Endothelial cell of umbilical vein (primary cell): ENCODE data around the gene VEPH1. TPM values are rescaled to one million over a fixed set of nuclear protein-coding genes. Genes with fewer than 3 reads are reported as not detected.

ENCODE experiments used
- BruUV-seq: library from RNA; stranded (reverse); fragments of 400-500 nt; replicated peaks from 2 replicates; lab custom pipeline; 2021; lab: Mats Ljungman, UMichigan
- CTCF ChIA-PET: fragments of 300-600, 350-600 bp; sonication (Branson Sonifier 250); formaldehyde crosslinking; loops from one replicate; lab custom pipeline; 2021; ENCODE audit warnings: antibody characterized with exemption, inconsistent platforms; lab: Charles Lee
- POLR2A ChIA-PET: fragments of 300-600, 350-600 bp; sonication (Branson Sonifier 250); formaldehyde crosslinking; loops from one replicate; lab custom pipeline; 2021; ENCODE audit warnings: antibody characterized with exemption, inconsistent platforms; lab: Charles Lee
- DNase-seq: peaks from one replicate; pipeline ENCODE4 v3.0.0-alpha.2; 2011; ENCODE audit warnings: low read depth, low spot score
- FAIRE-seq: peaks from 2 replicates; lab custom pipeline; 2011; peaks lifted over from hg19 to GRCh38; lab: Jason Lieb, UNC
- H2AFZ ChIP-seq: 2 replicates; pipeline ENCODE4 v1.6.0; 2012; ENCODE audit warnings: low read depth, low read length, control low read depth, inconsistent platforms
- H3K27ac ChIP-seq: 2 replicates; pipeline ENCODE4 v1.5.1; 2011; ENCODE audit warnings: low read depth, mild to moderate bottlenecking, control low read depth, low read length, moderate library complexity; ENCODE audit not compliant: insufficient read depth
- H3K27me3 ChIP-seq, 2 experiments: 2 replicates each; pipeline versions ENCODE4 v1.6.0 to v1.6.1; 2011; ENCODE audit warnings: low read length in 2 of 2, mixed read lengths in 1 of 2; ENCODE audit not compliant: control insufficient read depth in 2 of 2, insufficient read depth in 2 of 2
- H3K36me3 ChIP-seq, 2 experiments: 2 replicates in 1 of 2; 3 replicates in 1 of 2; pipeline ENCODE4 v1.5.1; 2011; ENCODE audit warnings: low read length in 2 of 2, mild to moderate bottlenecking in 1 of 2, moderate library complexity in 1 of 2; ENCODE audit not compliant: control insufficient read depth in 2 of 2, insufficient read depth in 2 of 2; ENCODE audit errors: extremely low read depth in 1 of 2
- H3K4me1 ChIP-seq: 3 replicates; pipeline ENCODE4 v1.5.1; 2011; ENCODE audit warnings: mild to moderate bottlenecking, low read length; ENCODE audit not compliant: control insufficient read depth, insufficient read depth; ENCODE audit errors: extremely low read depth
- H3K4me2 ChIP-seq: 2 replicates; pipeline ENCODE4 v1.6.1; 2011; ENCODE audit warnings: low read length, control low read depth, mixed read lengths; ENCODE audit not compliant: insufficient read depth
- H3K4me3 ChIP-seq, 3 experiments: fragments of 200-600 bp in 1 of 3; sonication (generic), shearing (Covaris generic) in 1 of 3; replicated peaks in 1 of 3; 2 replicates each; pipeline ENCODE4 v1.5.1; 2011 to 2016; ENCODE audit warnings: control low read depth in 3 of 3, low read length in 3 of 3, mild to moderate bottlenecking in 2 of 3, inconsistent platforms in 1 of 3, low read depth in 1 of 3, moderate library complexity in 1 of 3; ENCODE audit not compliant: insufficient read depth in 1 of 3
- H3K79me2 ChIP-seq: 2 replicates; pipeline ENCODE4 v1.6.0; 2012; ENCODE audit warnings: low read length, inconsistent platforms; ENCODE audit not compliant: control insufficient read depth, insufficient read depth
- H3K9ac ChIP-seq: replicated peaks from 2 replicates; pipeline ENCODE3; 2011; ENCODE audit warnings: low read length, control low read depth; ENCODE audit not compliant: insufficient read depth; ENCODE audit errors: extremely low read depth
- H3K9me1 ChIP-seq: replicated peaks from 3 replicates; pipeline ENCODE4 v1.6.0; 2011; ENCODE audit warnings: mild to moderate bottlenecking, low read length; ENCODE audit not compliant: control insufficient read depth, insufficient read depth; ENCODE audit errors: extremely low read depth
- H3K9me3 ChIP-seq: replicated peaks from 2 replicates; pipeline ENCODE4 v1.5.1; 2012; ENCODE audit warnings: low read length, inconsistent platforms; ENCODE audit not compliant: control insufficient read depth, insufficient read depth
- H4K20me1 ChIP-seq: replicated peaks from 2 replicates; pipeline ENCODE3; 2011; ENCODE audit warnings: mild to moderate bottlenecking, low read length; ENCODE audit not compliant: control insufficient read depth, insufficient read depth; ENCODE audit errors: extremely low read depth
- EZH2 ChIP-seq: IDR thresholded peaks from 2 replicates; pipeline ENCODE4 v1.6.1; 2012; ENCODE audit warnings: borderline replicate concordance, low read depth, mild to moderate bottlenecking, moderate library complexity, low read length, inconsistent platforms; ENCODE audit not compliant: severe bottlenecking
- FOS ChIP-seq: IDR thresholded peaks from 2 replicates; pipeline ENCODE4 v1.6.1; 2011; ENCODE audit warnings: mild to moderate bottlenecking, low read length, moderate library complexity, borderline replicate concordance; ENCODE audit not compliant: insufficient read depth
- GATA2 ChIP-seq: IDR thresholded peaks from 2 replicates; pipeline ENCODE4 v1.7.0; 2011; ENCODE audit warnings: low read depth, mild to moderate bottlenecking, moderate library complexity, mixed read lengths, low read length; ENCODE audit not compliant: insufficient read length, insufficient read depth
- JUN ChIP-seq: IDR thresholded peaks from 2 replicates; pipeline ENCODE4 v1.6.1; 2011; ENCODE audit warnings: borderline replicate concordance, low read depth; ENCODE audit not compliant: insufficient read length, insufficient read depth
- MYC ChIP-seq: IDR thresholded peaks from one replicate; pipeline ENCODE4 v1.6.1; 2011; ENCODE audit warnings: mild to moderate bottlenecking, low read depth, low read length
- POLR2A ChIP-seq: IDR thresholded peaks from 2 replicates; pipeline ENCODE4 v1.6.1; 2012; ENCODE audit warnings: low read depth, mild to moderate bottlenecking, control low read depth, low read length
- POLR2AphosphoS5 ChIP-seq: IDR thresholded peaks from 2 replicates; pipeline ENCODE4 v1.6.1; 2012; ENCODE audit warnings: low read depth, mild to moderate bottlenecking, control low read depth, low read length, moderate library complexity; ENCODE audit not compliant: insufficient read depth
- dilution Hi-C: fragments of 300-500 bp; cut with MboI; formaldehyde crosslinking; loops from one replicate; pipeline ENCODE4 v1.15.0; 2019; ENCODE audit warnings: low sequenced_read_pairs; ENCODE audit not compliant: extremely low pct_ligation_motif_present
- intact Hi-C: fragments of 100-400 bp; cut with micrococcal nuclease; formaldehyde crosslinking; loops from one replicate; pipeline ENCODE4 v1.10.0; 2022
- polyA plus RNA-seq, 4 experiments: library from polyadenylated mRNA; depleted of rRNA in 3 of 4; stranded (reverse) in 3 of 4; unstranded in 1 of 4; fragments of >200 nt; gene quantifications; 2 replicates each; pipeline versions ENCODE4 v1.2.1 to v1.2.3, GENCODE V29; 2011 to 2012; ENCODE audit warnings: missing spikeins in 1 of 4
- total RNA-seq: library from RNA; stranded (reverse); gene quantifications from 2 replicates; pipeline ENCODE4 v1.2.3, GENCODE V29; 2021
- TF ChIP-seq, protein P1 (sequence below), 2 donors: IDR thresholded peaks; 1 replicate in 1 of 2; 2 replicates in 1 of 2; pipeline ENCODE4 v1.5.1; 2011; ENCODE audit warnings: low read length in 2 of 2, mild to moderate bottlenecking in 2 of 2, moderate library complexity in 2 of 2, control low read depth in 1 of 2, inconsistent platforms in 1 of 2, low read depth in 1 of 2; ENCODE audit not compliant: insufficient read depth in 1 of 2; ENCODE audit errors: extremely low read depth in 1 of 2
- TF ChIP-seq, protein P2 (sequence below): IDR thresholded peaks from 2 replicates; pipeline ENCODE4 v1.6.1; 2011; ENCODE audit not compliant: insufficient read depth, insufficient read length

Gene VEPH1
- total and polyA plus RNA-seq, 2 donors (not counting 3 experiments of a cell fraction or from before 2014, with no cell fraction given), result 42.9 to 136 TPM

DNA sequence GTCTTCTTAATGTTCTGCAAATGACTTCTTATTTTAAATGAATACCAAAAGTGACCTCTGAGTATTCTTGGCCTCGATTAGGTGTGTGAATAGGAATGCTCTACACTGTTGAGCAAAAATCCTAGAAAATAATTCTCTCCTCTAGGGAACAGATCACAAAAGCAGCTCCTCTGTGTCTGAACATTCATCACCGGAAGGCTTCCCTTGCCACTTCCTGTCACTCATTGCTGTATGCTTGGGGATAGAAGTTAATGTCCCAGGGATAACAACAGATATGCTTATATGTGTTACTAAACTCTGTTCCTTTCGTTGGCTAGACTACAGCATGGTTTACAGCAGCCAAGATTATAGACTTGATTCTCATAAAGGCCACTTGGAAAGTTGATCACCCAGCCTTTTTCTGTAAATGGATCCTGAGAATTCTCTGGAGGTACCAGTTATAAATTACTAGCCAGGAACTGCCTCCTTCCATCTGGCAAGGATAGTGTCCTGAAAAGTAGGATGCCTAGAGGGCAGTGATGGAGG, 82.5 kb downstream of the VEPH1 start:
- no peaks in the 10 kb centered on the region for H3K27me3 ChIP-seq
- ChIA-PET POLR2A (no interaction called here), CTCF (interaction anchor here (0.6 to 1.7 kb wide), 4 partner anchors 14 to 23 kb away, joined by 3 to 4 read pairs (median 3); no protein-coding TSS in a partner anchor)
- no peak overlapping the region for H3K4me3 ChIP-seq
- no peaks in the 10 kb centered on the region for H3K9me3 ChIP-seq
- no peak overlapping the region for H3K27ac ChIP-seq
- dilution Hi-C loops (no loop called here), intact Hi-C loops (no loop called here)
- no peak overlapping the region for H2AFZ ChIP-seq
- TF ChIP-seq POLR2A (no peak), EZH2 (no peak), MYC (no peak), GATA2 (no peak), JUN (no peak), POLR2AphosphoS5 (no peak), FOS (no peak)
- TF ChIP-seq, protein P1, sequence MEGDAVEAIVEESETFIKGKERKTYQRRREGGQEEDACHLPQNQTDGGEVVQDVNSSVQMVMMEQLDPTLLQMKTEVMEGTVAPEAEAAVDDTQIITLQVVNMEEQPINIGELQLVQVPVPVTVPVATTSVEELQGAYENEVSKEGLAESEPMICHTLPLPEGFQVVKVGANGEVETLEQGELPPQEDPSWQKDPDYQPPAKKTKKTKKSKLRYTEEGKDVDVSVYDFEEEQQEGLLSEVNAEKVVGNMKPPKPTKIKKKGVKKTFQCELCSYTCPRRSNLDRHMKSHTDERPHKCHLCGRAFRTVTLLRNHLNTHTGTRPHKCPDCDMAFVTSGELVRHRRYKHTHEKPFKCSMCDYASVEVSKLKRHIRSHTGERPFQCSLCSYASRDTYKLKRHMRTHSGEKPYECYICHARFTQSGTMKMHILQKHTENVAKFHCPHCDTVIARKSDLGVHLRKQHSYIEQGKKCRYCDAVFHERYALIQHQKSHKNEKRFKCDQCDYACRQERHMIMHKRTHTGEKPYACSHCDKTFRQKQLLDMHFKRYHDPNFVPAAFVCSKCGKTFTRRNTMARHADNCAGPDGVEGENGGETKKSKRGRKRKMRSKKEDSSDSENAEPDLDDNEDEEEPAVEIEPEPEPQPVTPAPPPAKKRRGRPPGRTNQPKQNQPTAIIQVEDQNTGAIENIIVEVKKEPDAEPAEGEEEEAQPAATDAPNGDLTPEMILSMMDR (IDR thresholded peaks at IDR 0.05; ENCODE audit: extremely low read depth in 1 of 2, insufficient read depth in 1 of 2, low read depth in 1 of 2, low read length in 2 of 2), result no peak
- TF ChIP-seq, protein P2, sequence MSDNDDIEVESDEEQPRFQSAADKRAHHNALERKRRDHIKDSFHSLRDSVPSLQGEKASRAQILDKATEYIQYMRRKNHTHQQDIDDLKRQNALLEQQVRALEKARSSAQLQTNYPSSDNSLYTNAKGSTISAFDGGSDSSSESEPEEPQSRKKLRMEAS, result no peak
- H3K36me3 ChIP-seq, result peaks cover 0 to 3% of the 10 kb centered on the region in 2 experiments
- peaks cover 49% of the 10 kb centered on the region for H3K4me1 ChIP-seq
- FAIRE-seq (no peak), DNase-seq (no peak)
- H3K9me1 ChIP-seq, result no peaks in the 10 kb centered on the region
- no peak overlapping the region for H3K4me2 ChIP-seq
- H4K20me1 ChIP-seq, result no peaks in the 10 kb centered on the region
- peaks cover 32% of the 10 kb centered on the region for H3K79me2 ChIP-seq
- no peak overlapping the region for H3K9ac ChIP-seq
- no TSS peak for BruUV-seq
